A549 (cell line): ENCODE measurements around the gene VPS50. TPM values are rescaled to one million over a fixed set of nuclear protein-coding genes. Genes with fewer than 3 reads are reported as not detected.
"Not testable (repeated sequence)": the region's sequence is repeated elsewhere in the genome, so short reads cannot be mapped to it uniquely, and the experiment has no call there.

ENCODE experiments used
- ATAC-seq, 2 experiments: fragments of 200-7000 bp in 1 of 2; fragments of >200 bp in 1 of 2; cut with Nextera tagmentation in 1 of 2; cut with Tn5 transposase in 1 of 2; 3 replicates each; pipeline versions ENCODE4 v1.8.0 to v1.9.1; 2018 to 2020; ENCODE audit warnings: mild to moderate bottlenecking in 1 of 2, moderate library complexity in 1 of 2
- CTCF ChIA-PET: fragments of 300-600 bp; sonication (Branson Sonifier 250); formaldehyde crosslinking; extraction: SDS; loops from one replicate; lab custom pipeline; 2021; ENCODE audit warnings: antibody characterized with exemption, inconsistent platforms; lab: Yijun Ruan, JAX
- POLR2A ChIA-PET: fragments of 350-600 bp; formaldehyde crosslinking; extraction: SDS; loops from one replicate; lab custom pipeline; 2021; ENCODE audit warnings: antibody characterized with exemption, inconsistent platforms; lab: Yijun Ruan, JAX
- DNase-seq, 2 experiments: peaks; one replicate each; pipeline versions ENCODE4 v3.0.0 to v3.0.0-alpha.2; 2011 to 2016; ENCODE audit warnings: low read depth in 1 of 2, low spot score in 1 of 2
- FAIRE-seq: peaks from 2 replicates; lab custom pipeline; 2011; peaks lifted over from hg19 to GRCh38; lab: Jason Lieb, UNC
- H3K27ac ChIP-seq, 2 experiments: fragments of >200 bp; sonication (Bioruptor Twin); formaldehyde crosslinking; 3 replicates each; pipeline ENCODE4 v1.5.1; 2016 to 2017
- H3K4me1 ChIP-seq: fragments of >200 bp; sonication (Bioruptor Twin); formaldehyde crosslinking; 3 replicates; pipeline ENCODE4 v1.6.1; 2016
- H3K4me2 ChIP-seq: fragments of >200 bp; sonication (Bioruptor Twin); formaldehyde crosslinking; 3 replicates; pipeline ENCODE4 v1.6.1; 2016
- H3K4me3 ChIP-seq: fragments of >200 bp; sonication (Bioruptor Twin); formaldehyde crosslinking; 3 replicates; pipeline ENCODE4 v1.5.1; 2016
- H3K9me3 ChIP-seq: fragments of >200 bp; sonication (Bioruptor Twin); formaldehyde crosslinking; 3 replicates; pipeline ENCODE4 v1.6.1; 2016
- BHLHE40 ChIP-seq: IDR thresholded peaks from 2 replicates; pipeline ENCODE4 v1.6.1; 2012; ENCODE audit warnings: low read depth, low read length, inconsistent platforms
- CBX2 ChIP-seq: fragments of 200-600 bp; sonication (generic); IDR thresholded peaks from 2 replicates; pipeline ENCODE4 v1.6.1; 2016; ENCODE audit warnings: low read depth, mild to moderate bottlenecking, borderline replicate concordance
- CBX8 ChIP-seq: fragments of 200-600 bp; sonication (generic); IDR thresholded peaks from 2 replicates; pipeline ENCODE4 v1.6.1; 2016
- EHF ChIP-seq: fragments of 250-450 bp; sonication (Bioruptor Pico); IDR thresholded peaks from 2 replicates; pipeline ENCODE4 v1.5.0; 2020; ENCODE audit warnings: mild to moderate bottlenecking
- ESRRA ChIP-seq: fragments of 150-350 bp; IDR thresholded peaks from 2 replicates; pipeline ENCODE4 v1.6.1; 2014; ENCODE audit warnings: mild to moderate bottlenecking, low read length, borderline replicate concordance
- HDAC2 ChIP-seq: fragments of 200-600 bp; sonication (generic); IDR thresholded peaks from 2 replicates; pipeline ENCODE4 v1.6.1; 2016
- HOXA7 ChIP-seq: fragments of 250-450 bp; sonication (Bioruptor Pico); IDR thresholded peaks from 2 replicates; pipeline ENCODE4 v1.5.0; 2020; ENCODE audit warnings: mild to moderate bottlenecking, moderate library complexity
- KDM5A ChIP-seq: fragments of 200-600 bp; sonication (generic); IDR thresholded peaks from 2 replicates; pipeline ENCODE4 v1.6.1; 2016; ENCODE audit warnings: antibody characterized with exemption, mild to moderate bottlenecking
- MAFK ChIP-seq: fragments of 450-650 bp; IDR thresholded peaks from 2 replicates; pipeline ENCODE4 v1.6.1; 2014; ENCODE audit not compliant: partially characterized antibody
- MYC ChIP-seq: IDR thresholded peaks from 2 replicates; pipeline ENCODE4 v1.6.1; 2012; ENCODE audit warnings: mild to moderate bottlenecking, inconsistent platforms, low read length, improper control_type of control experiment, borderline replicate concordance
- PHF8 ChIP-seq: fragments of 200-600 bp; sonication (generic); IDR thresholded peaks from 2 replicates; pipeline ENCODE4 v1.6.1; 2016; ENCODE audit warnings: low read depth, mild to moderate bottlenecking, antibody characterized with exemption, moderate library complexity, borderline replicate concordance
- POLR2A ChIP-seq: IDR thresholded peaks from 2 replicates; pipeline ENCODE4 v1.6.1; 2012; ENCODE audit warnings: mild to moderate bottlenecking, low read length
- POLR2AphosphoS2 ChIP-seq: conservative IDR thresholded peaks from 2 replicates; pipeline ENCODE4 v1.6.1; 2012; ENCODE audit warnings: low read length, improper control_type of control experiment, inconsistent platforms
- RAD21 ChIP-seq, 2 experiments: fragments of >200 bp in 1 of 2; sonication (Bioruptor Twin) in 1 of 2; formaldehyde crosslinking in 1 of 2; IDR thresholded peaks in 1 of 2; conservative IDR thresholded peaks in 1 of 2; 2 replicates in 1 of 2; 3 replicates in 1 of 2; pipeline ENCODE4 v1.6.1; 2012 to 2018; ENCODE audit warnings: inconsistent platforms in 1 of 2
- RNF2 ChIP-seq: fragments of 200-600 bp; sonication (generic); IDR thresholded peaks from 2 replicates; pipeline ENCODE4 v1.6.1; 2016; ENCODE audit warnings: low read depth, mild to moderate bottlenecking, antibody characterized with exemption, moderate library complexity, borderline replicate concordance
- SMC3 ChIP-seq: fragments of >200 bp; sonication (Bioruptor Twin); formaldehyde crosslinking; IDR thresholded peaks from 3 replicates; pipeline ENCODE4 v1.6.1; 2018; ENCODE audit warnings: inconsistent platforms
- SREBF2 ChIP-seq: fragments of 450-650 bp; IDR thresholded peaks from 2 replicates; pipeline ENCODE4 v1.6.1; 2014; ENCODE audit warnings: mild to moderate bottlenecking, moderate library complexity
- TFCP2L1 ChIP-seq: fragments of 250-450 bp; sonication (Bioruptor Pico); IDR thresholded peaks from 2 replicates; pipeline ENCODE4 v1.5.0; 2021; ENCODE audit warnings: mild to moderate bottlenecking
- TP53 ChIP-seq: fragments of 250-450 bp; sonication (Bioruptor Pico); IDR thresholded peaks from 2 replicates; pipeline ENCODE4 v1.5.0; 2021; ENCODE audit warnings: mild to moderate bottlenecking, moderate library complexity
- ZC3H11A ChIP-seq: fragments of 450-650 bp; IDR thresholded peaks from 2 replicates; pipeline ENCODE4 v1.6.1; 2014; ENCODE audit warnings: antibody characterized with exemption, mild to moderate bottlenecking
- ZNF302 ChIP-seq: fragments of 250-450 bp; sonication (Bioruptor Pico); IDR thresholded peaks from 2 replicates; pipeline ENCODE4 v1.9.0; 2021; ENCODE audit warnings: inconsistent platforms, mild to moderate bottlenecking, moderate library complexity
- ZSCAN20 ChIP-seq: fragments of 250-450 bp; sonication (Bioruptor Pico); IDR thresholded peaks from 2 replicates; pipeline ENCODE4 v1.8.0; 2022; ENCODE audit warnings: mild to moderate bottlenecking, moderate library complexity
- WGBS: methylation state at CpG from one replicate; pipeline ENCODE4 v1.1.6; 2017; ENCODE audit errors: missing lambda C conversion rate; 5-methylcytosine and 5-hydroxymethylcytosine counted together
- polyA plus RNA-seq, 4 experiments: library from polyadenylated mRNA; depleted of rRNA in 3 of 4; stranded (reverse); fragments of >200 nt; fragmentation: RNase III in 1 of 4; extraction: RNeasy Plus Mini Kit Qiagen cat#74134 plus additional on column Dnase treatment in 1 of 4; gene quantifications; 2 replicates in 3 of 4; 3 replicates in 1 of 4; pipeline ENCODE4 v1.2.3, GENCODE V29; 2011 to 2017
- TF ChIP-seq, protein P1 (sequence below): fragments of 150-350 bp; IDR thresholded peaks from 2 replicates; pipeline ENCODE4 v1.6.1; 2014; ENCODE audit warnings: low read depth, mild to moderate bottlenecking, low read length
- TF ChIP-seq, protein P2 (sequence below): fragments of 250-450 bp; sonication (Bioruptor Pico); IDR thresholded peaks from 2 replicates; pipeline ENCODE4 v1.5.0; 2020; ENCODE audit warnings: low read depth, mild to moderate bottlenecking, moderate library complexity
- TF ChIP-seq, protein P3 (sequence below): fragments of >200 bp; sonication (Bioruptor Twin); formaldehyde crosslinking; IDR thresholded peaks from 3 replicates; pipeline ENCODE4 v1.6.1; 2016

Gene VPS50
- polyA plus RNA-seq, 2 of the 4 experiments (the other 2 are of a cell fraction) = 8.9 to 19.0 TPM

DNA sequence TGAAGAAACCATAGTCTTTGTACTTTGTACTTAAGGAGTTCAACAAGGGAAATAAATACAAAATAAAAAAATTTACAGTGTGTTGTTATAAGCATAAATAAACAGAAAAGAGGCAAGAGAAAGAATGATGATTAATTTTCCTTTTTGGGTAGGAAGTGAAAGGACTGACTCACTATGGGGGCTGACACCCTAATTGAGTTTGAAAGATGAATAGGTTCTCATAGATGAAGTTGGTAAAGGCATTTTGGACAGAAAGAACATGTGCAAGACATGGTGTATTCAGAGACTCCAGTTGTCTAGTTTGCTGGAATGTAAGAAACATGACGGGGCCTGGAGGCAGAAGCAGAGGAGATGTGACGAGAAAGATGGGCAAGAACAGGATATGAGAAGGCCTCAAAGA, 83.7 kb downstream of the VPS50 start:
- no peak for DNase-seq

DNA sequence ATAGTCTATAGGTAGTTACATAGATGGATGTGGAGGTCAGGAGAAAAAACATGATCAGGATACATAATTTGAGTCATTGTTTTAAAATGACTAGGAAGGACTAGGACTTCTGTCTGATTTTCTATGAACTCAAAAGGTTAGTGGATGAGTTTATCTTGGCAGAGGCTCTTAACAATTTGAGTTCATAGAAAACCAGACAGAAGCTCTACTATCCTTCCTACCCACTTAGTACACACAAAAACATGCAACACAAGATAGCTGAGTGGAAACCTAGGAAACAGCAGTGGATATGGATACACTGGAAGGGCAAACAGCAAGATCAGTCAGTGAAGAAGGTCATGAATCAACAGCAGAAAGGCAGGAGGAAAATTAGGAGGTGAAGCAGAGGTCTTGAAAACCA, 84.6 kb downstream of the VPS50 start:
- DNase-seq (no peak), FAIRE-seq (no peak), ATAC-seq (no peak)
- ChIA-PET POLR2A (no interaction called here), CTCF (no interaction called here)
- Histone ChIP-seq H3K4me3 (no peak overlapping the region), H3K9me3 (no peaks in the 10 kb centered on the region), H3K4me2 (no peak overlapping the region), H3K4me1 (no peaks in the 10 kb centered on the region), H3K27ac (no peak overlapping the region)
- no peak for TF ChIP-seq CBX2
- TF ChIP-seq ESRRA = no peak
- TF ChIP-seq HOXA7 (CRISPR knock-in tag) = no peak
- no peak for TF ChIP-seq POLR2AphosphoS2
- TF ChIP-seq ZNF302 (CRISPR knock-in tag) = no peak
- TF ChIP-seq SMC3 = no peak
- TF ChIP-seq EHF (CRISPR knock-in tag) = no peak
- TF ChIP-seq, protein P1, sequence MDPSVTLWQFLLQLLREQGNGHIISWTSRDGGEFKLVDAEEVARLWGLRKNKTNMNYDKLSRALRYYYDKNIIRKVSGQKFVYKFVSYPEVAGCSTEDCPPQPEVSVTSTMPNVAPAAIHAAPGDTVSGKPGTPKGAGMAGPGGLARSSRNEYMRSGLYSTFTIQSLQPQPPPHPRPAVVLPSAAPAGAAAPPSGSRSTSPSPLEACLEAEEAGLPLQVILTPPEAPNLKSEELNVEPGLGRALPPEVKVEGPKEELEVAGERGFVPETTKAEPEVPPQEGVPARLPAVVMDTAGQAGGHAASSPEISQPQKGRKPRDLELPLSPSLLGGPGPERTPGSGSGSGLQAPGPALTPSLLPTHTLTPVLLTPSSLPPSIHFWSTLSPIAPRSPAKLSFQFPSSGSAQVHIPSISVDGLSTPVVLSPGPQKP = no peak
- TF ChIP-seq HDAC2 = no peak
- TF ChIP-seq BHLHE40 = no peak
- no peak for TF ChIP-seq TFCP2L1 (CRISPR knock-in tag)
- TF ChIP-seq CBX8 = no peak
- TF ChIP-seq, protein P2, sequence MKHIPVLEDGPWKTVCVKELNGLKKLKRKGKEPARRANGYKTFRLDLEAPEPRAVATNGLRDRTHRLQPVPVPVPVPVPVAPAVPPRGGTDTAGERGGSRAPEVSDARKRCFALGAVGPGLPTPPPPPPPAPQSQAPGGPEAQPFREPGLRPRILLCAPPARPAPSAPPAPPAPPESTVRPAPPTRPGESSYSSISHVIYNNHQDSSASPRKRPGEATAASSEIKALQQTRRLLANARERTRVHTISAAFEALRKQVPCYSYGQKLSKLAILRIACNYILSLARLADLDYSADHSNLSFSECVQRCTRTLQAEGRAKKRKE = no peak

More for the DNA sequence above, 83.7 kb downstream of the VPS50 start:
- no peak overlapping the region for H3K4me2 ChIP-seq
- H3K4me3 ChIP-seq = no peak overlapping the region
- H3K4me1 ChIP-seq = no peaks in the 10 kb centered on the region
- H3K27ac ChIP-seq = no peak overlapping the region
- 88% methylated on average over 2 of the region's 2 CpGs for WGBS
- no peaks in the 10 kb centered on the region for H3K9me3 ChIP-seq
- ATAC-seq (no peak), FAIRE-seq (no peak)
- ChIA-PET CTCF (no interaction called here), POLR2A (interaction anchor here (0.7 kb wide), 1 partner anchor 625 kb away, joined by 3 read pairs; no protein-coding TSS in a partner anchor)
- TF ChIP-seq POLR2A (no peak), TP53 (CRISPR knock-in tag) (no peak), CBX2 (no peak), SREBF2 (no peak), HOXA7 (CRISPR knock-in tag) (no peak), ZNF302 (CRISPR knock-in tag) (no peak)
- TF ChIP-seq, protein P3, sequence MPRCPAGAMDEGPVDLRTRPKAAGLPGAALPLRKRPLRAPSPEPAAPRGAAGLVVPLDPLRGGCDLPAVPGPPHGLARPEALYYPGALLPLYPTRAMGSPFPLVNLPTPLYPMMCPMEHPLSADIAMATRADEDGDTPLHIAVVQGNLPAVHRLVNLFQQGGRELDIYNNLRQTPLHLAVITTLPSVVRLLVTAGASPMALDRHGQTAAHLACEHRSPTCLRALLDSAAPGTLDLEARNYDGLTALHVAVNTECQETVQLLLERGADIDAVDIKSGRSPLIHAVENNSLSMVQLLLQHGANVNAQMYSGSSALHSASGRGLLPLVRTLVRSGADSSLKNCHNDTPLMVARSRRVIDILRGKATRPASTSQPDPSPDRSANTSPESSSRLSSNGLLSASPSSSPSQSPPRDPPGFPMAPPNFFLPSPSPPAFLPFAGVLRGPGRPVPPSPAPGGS = no peak

DNA sequence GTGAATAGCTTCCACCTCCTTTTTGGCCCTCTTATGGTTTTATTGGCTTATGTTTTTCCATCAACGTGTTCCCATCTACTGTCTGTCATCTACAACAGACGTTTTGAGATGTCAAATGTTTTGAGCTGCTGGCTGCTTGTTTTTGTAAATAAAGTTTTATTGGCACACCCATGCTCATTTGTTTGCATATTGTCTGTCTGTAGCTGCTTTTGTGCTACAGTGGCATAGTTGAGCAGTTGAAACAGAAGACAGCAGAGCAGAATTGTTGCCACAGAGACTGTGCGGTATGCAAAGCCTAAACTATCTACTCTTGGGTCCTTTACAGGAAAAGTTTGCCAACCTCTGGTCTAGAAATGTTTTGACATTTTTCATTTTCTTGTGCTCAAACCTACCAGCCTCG, 88.7 kb downstream of the VPS50 start:
- Histone ChIP-seq H3K4me3 (no peak overlapping the region), H3K9me3 (no peaks in the 10 kb centered on the region), H3K4me1 (no peaks in the 10 kb centered on the region), H3K27ac (no peak overlapping the region), H3K4me2 (no peak overlapping the region)
- POLR2A ChIA-PET = no interaction called here
- ATAC-seq (no peak), FAIRE-seq (no peak), DNase-seq (no peak)
- TF ChIP-seq POLR2AphosphoS2 (no peak), RAD21 (conservative IDR thresholded peaks at IDR 0.05 in 1 of 2, IDR thresholded peaks at IDR 0.05 in 1 of 2) (no peak), MYC (no peak), POLR2A (no peak), SREBF2 (no peak), KDM5A (no peak), ZSCAN20 (no peak), MAFK (no peak), TFCP2L1 (CRISPR knock-in tag) (no peak), BHLHE40 (no peak), RNF2 (no peak), PHF8 (no peak), ZC3H11A (no peak)
- TF ChIP-seq, protein P1 = no peak
- WGBS = 66% methylated on average over 4 of the region's 4 CpGs
- CTCF ChIA-PET = no interaction called here

DNA sequence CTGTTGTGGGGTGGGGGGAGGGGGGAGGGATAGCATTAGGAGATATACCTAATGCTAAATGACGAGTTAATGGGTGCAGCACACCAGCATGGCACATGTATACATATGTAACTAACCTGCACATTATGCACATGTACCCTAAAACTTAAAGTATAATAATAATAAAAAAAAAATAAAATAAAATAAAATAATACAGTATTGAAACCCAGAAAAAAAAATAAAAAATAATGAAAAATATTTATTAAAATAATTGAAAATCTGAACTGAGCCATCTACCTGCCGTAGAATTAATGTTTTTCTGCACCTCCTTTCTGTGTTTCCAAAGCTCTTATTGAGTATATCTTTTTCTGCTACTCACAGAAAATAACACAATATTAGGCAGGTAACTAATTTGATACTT, 94.1 kb downstream of the VPS50 start:
- 93% methylated on average over 1 of the region's 2 CpGs for WGBS
- H3K9me3 ChIP-seq, CTCF ChIA-PET, FAIRE-seq, H3K4me1 ChIP-seq, DNase-seq, H3K4me2 ChIP-seq, ATAC-seq, H3K4me3 ChIP-seq, H3K27ac ChIP-seq, POLR2A ChIA-PET: not testable (repeated sequence)
